NOMO-1 treated with DMSO at 0.1 percent for 48 hours (cell line): ENCODE data around the gene NACC2.

Experiments used
- DNase-seq: peaks from one replicate; lab custom pipeline; 2025; ENCODE audit not compliant: unreplicated experiment; lab: John Stamatoyannopoulos, UW

NACC2 gene

GRCh38 chr9:136025481-136025880 lies 69.6 kb downstream of the NACC2 start:
- no peak for DNase-seq

- no peak for DNase-seq
Measured at GRCh38 chr9:136024696-136025316, 70.3 kb downstream of the NACC2 start.

DNA sequence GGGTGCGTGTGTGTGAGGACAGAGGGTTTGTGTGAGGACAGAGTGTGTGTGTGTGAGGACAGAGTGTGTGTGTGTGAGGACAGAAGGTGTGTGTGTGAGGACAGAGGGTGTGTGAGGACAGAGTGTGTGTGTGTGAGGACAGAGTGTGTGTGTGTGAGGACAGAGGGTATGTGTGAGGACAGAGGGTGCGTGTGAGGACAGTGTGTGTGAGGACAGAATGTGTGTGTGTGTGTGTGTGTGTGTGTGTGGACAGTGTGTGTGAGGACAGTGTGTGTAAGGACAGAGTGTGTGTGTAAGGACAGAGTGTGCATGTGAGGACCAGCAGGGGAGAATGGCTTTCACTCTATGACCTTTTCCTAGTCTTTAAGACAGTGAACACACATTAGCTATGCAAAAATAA lies 70.8 kb downstream of the NACC2 start:
- no peak for DNase-seq

GRCh38 chr9:136023410-136024225 lies 71.5 kb downstream of the NACC2 start:
- DNase-seq: no peak

DNA sequence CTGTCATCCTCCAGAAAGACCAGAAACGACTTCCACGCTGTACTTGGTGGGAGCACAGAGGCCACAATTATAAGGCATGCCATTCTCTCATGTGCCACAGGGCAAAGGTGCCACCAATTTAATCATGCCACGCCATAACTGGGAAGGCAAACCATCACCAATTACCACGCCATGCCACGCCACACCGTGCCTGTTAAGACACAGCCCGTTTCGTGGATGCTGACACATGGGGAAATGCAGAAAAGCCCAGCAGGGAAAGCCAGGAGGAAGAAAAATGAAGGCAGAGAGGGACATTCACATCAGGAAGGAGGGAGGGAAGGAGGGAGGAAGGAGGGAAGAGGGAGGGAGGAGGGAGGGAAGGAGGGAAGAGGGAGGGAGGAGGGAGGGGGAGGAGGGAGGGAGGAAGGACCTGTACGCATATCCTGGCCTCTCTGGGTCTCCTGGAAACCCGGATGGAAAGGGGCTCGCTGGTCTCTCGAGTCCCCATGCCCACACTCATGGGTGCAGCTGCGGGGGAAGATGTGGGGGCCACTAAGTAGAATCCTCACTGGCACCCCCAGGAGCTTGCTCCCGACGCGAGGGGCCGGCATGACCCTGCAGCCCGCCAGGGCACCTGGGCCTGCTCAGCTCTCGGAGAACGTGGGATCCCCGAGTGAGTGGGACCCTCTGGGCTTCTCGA lies 72.2 kb downstream of the NACC2 start:
- DNase-seq: no peak

DNA sequence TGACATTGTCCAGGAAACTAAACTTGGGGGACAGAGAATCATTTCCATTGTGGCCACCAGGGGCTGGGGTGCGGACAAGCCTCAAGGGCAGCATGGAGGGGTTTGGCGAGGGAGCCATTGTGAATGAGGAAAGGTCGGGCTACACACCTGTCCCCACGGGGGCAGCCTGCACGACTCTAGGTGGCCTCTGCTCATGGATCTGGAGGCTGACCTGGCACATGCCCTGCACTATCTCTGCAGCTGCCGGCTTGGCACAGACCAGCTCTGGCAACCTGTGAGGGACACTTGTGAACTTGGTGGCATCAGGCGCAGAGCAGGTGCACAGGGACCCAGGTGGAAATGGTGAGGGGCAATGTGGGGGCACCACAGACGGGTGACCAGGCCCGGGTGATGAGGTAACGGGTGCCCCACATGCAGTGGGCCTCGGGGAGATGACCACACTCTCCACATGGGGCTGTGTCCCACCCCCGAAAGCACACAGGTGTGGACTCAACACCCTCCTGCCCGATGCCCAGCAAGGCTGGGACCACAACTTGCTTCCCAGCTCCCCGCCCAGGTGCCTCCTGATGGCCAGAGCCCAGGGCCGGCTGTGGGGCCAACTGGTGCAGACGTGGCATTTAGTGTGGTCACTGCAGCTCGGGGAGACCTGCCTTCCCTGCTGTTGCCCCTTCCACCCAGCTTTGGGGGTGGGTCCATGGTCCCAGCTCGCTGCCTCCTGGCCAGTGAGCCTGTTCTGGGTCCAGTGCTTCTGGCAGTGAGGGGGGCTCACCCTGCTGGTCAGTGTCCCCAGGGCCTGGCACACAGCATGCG lies 73.0 kb downstream of the NACC2 start:
- DNase-seq: no peak

DNA sequence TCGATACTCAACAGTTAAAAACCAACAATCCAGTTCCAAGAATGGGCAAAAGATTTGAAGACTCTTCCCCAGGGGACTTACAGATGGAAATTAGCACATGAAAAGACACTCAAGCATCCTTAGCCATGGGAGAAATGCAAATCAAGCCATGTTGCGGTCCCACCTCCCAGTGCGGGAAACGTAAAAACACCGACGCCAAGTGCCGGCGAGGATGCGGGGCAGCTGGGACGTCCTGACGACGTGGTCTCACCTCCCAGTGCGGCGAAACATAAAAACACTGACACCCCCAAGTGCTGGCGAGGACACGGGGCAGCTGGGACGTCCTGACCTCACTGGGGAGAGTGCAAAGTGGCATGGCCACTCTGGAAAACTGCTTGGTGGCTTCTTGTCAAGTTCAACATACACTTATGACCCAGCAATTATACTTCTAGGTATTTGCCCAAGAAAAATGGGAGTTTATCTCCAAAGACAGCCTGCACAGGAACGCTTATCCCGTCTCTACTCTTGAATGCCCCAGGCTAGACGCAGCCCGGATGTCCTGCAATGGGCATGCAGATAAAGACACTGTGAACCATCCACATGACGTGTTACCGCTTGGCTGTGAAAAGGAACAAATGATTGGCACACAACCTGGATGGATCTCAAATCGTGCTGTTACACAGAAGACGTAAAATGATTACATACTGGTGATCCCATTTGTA lies 73.8 kb downstream of the NACC2 start:
- no peak for DNase-seq

GRCh38 chr9:136020671-136021070 lies 74.4 kb downstream of the NACC2 start:
- no peak for DNase-seq

GRCh38 chr9:136020206-136020605 lies 74.9 kb downstream of the NACC2 start:
- no peak for DNase-seq

DNA sequence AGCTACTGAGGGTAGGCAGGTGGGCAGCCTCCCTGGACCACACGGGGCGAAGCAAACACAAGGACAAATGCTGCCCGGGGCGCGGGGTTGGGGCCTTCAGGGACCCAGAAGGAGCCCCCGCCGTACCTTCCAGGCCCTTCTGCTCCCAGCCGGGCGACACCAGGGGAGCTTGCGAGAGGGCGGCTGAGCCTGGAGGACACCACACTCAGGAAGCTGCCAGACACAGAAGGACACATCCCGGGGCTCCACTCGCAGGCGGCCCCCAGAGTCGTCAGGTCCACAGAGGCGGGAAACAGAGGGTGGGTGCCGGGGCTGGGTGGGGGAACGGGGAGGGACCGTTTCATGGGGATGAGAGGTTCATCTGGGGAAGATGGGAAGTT lies 75.4 kb downstream of the NACC2 start:
- no peak for DNase-seq

DNA sequence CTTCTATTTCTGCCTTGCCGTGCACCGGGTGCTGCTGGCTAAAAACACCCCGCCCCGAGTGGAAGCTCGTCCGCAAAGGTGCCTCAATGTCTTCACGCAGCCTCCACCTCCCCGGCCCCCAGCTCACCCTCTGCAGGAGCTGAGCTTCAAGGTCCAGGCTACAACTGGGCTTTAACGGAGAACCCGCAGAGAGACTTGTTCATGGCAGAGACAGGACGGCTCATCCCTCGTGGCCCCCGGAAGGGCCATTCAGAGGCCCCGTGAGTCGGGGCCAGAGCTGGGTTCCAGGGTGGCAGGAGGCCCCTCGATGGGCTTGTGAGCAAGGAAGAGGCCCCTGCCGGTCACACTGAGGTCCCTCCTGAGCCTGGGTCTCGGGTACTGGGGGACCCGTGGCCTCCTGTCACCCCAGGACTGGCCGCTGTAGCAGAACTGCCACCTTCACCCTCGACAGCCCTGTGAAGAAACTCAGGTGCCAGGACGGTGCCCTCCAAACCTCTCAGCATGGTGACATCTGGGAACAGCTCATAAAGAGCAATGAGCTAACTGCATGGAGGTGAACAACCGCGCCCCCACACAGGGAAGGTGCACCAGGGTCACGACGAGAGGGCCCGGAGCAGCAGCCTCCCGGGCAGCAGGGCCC lies 75.9 kb downstream of the NACC2 start:
- no peak for DNase-seq

DNA sequence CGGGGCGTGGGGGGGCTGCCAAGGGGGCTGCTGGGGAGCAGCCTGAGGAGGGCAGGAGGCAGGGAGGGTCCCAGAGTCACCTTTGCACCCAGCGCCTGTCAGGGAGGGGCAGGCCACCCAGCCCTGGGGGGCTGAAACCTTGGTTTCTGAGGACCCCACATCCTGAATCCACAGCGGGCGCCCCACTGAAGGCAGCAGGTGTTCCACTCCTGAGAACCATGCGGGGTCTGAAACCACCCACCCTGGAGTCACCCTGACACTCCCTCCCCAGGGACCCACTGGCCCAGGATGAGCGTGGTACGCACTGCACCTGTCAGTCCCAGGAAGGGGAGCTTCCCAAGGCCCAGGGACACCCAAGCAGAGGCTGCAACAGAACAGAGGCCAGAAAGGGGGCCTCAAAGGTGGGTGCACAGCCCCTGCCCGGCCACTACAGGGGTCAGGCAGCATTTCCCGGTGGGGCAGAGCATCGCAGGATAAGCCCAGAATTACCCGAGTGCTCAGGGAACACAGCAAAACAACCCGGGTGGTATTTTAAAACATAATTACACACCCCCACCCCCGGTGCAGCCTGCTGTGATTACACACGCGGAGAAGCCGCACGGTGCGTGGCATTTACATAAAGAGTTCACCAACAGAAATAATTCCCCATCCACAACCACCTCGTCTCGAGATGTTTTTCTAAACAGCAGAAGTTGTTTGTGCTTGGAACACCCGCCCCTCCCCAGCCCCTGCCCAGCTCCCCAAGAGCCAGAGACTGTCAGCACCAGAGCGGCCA lies 76.6 kb downstream of the NACC2 start:
- no peak for DNase-seq

GRCh38 chr9:136017289-136018190 lies 77.5 kb downstream of the NACC2 start:
- no peak for DNase-seq

- no peak for DNase-seq
Measured at GRCh38 chr9:136016572-136017288, 78.4 kb downstream of the NACC2 start.

DNA sequence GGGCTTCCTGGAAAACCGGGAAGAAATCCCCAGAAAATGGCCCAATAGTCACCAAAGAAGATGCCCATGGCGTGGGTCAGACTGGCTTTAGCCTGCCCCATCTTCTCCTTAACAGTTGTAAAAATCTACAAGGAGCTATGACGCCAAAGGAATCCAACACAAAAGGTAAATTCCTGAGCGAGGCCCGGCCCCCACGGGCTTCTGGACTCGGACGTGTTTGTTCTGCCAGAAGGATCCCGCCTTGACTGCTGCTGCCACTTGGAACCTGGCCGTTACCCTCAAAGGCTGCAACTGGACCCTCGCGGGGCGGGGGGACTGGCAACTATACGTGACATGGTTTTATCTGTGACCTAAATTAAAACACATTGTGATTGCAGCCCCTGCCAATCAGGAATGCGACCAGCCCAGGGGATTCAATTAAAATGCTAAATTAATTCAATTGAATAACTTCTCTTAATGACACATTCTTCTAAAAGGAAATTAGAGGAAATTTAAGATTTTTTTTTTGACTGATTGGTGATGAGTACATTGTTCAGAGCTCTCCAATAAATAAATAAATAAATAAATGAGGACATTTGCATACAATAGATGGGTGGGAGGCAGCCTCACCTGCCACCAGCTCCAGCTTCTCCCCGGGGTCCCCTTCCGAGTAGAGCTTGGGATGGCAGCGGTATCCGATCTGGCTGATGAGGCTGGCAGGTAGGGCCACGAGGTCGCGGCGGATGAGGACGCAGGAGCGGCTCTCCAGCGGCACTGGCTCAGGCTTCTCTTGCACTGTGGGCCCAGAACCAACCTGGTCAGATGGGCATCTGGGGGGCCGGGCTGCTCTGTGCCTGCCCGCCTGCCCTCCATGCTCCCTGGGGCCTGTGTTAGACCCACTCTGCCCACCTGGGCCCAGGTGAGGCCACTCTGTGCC lies 79.2 kb downstream of the NACC2 start:
- DNase-seq: no peak

- no peak for DNase-seq
Measured at GRCh38 chr9:136014924-136015633, 80.0 kb downstream of the NACC2 start.
